H1 (cell line): Measurements from ENCODE around the gene MMP17.

Experiments
- BRCA1 ChIP-seq: IDR thresholded peaks from 2 replicates; pipeline ENCODE4 v1.6.1; 2012; ENCODE audit warnings: low read depth, low read length, improper control_type of control experiment
- CEBPB ChIP-seq: IDR thresholded peaks from 2 replicates; pipeline ENCODE4 v1.6.1; 2012; ENCODE audit warnings: low read depth, low read length
- CHD2 ChIP-seq: IDR thresholded peaks from 2 replicates; pipeline ENCODE4 v1.6.1; 2012; ENCODE audit warnings: low read length, improper control_type of control experiment
- CREB1 ChIP-seq: IDR thresholded peaks from 2 replicates; pipeline ENCODE4 v1.6.1; 2012; ENCODE audit warnings: inconsistent platforms
- CTCF ChIP-seq, 3 experiments: IDR thresholded peaks; 1 replicate in 2 of 3; 2 replicates in 1 of 3; pipeline versions ENCODE4 v1.5.1 to v1.6.1; 2011; ENCODE audit warnings: low read length in 3 of 3, mild to moderate bottlenecking in 3 of 3, inconsistent platforms in 2 of 3, low read depth in 1 of 3, moderate library complexity in 1 of 3; ENCODE audit not compliant: insufficient read depth in 1 of 3; ENCODE audit errors: control extremely low read depth in 1 of 3
- EGR1 ChIP-seq: IDR thresholded peaks from 2 replicates; pipeline ENCODE4 v1.6.1; 2011; ENCODE audit warnings: low read depth, low read length, borderline replicate concordance
- EZH2 ChIP-seq: fragments of 200-600 bp; sonication (generic); IDR thresholded peaks from 2 replicates; pipeline ENCODE4 v1.7.1; 2012; ENCODE audit warnings: low read depth, mild to moderate bottlenecking, moderate library complexity, low read length, inconsistent platforms; ENCODE audit not compliant: severe bottlenecking
- HDAC2 ChIP-seq, 2 experiments: fragments of 300-600 bp in 1 of 2; sonication (generic) in 1 of 2; IDR thresholded peaks; 2 replicates each; pipeline ENCODE4 v1.6.1; 2011 to 2012; ENCODE audit warnings: low read depth in 2 of 2, low read length in 2 of 2, mild to moderate bottlenecking in 2 of 2, moderate library complexity in 2 of 2, borderline replicate concordance in 1 of 2, inconsistent platforms in 1 of 2
- JUN ChIP-seq: IDR thresholded peaks from 2 replicates; pipeline ENCODE4 v1.6.1; 2011; ENCODE audit warnings: low read depth, mild to moderate bottlenecking, improper control_type of control experiment, low read length
- MAX ChIP-seq: IDR thresholded peaks from 2 replicates; pipeline ENCODE4 v1.6.1; 2012; ENCODE audit warnings: inconsistent platforms
- POLR2A ChIP-seq, 2 experiments: IDR thresholded peaks; 1 replicate in 1 of 2; 2 replicates in 1 of 2; pipeline ENCODE4 v1.6.1; 2011; ENCODE audit warnings: low read depth in 2 of 2, low read length in 2 of 2, mild to moderate bottlenecking in 2 of 2; ENCODE audit errors: control extremely low read depth in 1 of 2
- YY1 ChIP-seq: IDR thresholded peaks from 2 replicates; pipeline ENCODE4 v1.6.1; 2011; ENCODE audit warnings: low read depth, mild to moderate bottlenecking, low read length

- TF ChIP-seq CTCF (IDR thresholded peaks at IDR 0.05; ENCODE audit: control extremely low read depth in 1 of 3, insufficient read depth in 1 of 3, low read depth in 1 of 3, low read length in 3 of 3) (no peak), POLR2A (IDR thresholded peaks at IDR 0.05; ENCODE audit: control extremely low read depth in 1 of 2, low read depth in 2 of 2, low read length in 2 of 2) (no peak), CEBPB (no peak), BRCA1 (no peak), HDAC2 (IDR thresholded peaks at IDR 0.05; ENCODE audit: borderline replicate concordance in 1 of 2, low read depth in 2 of 2, low read length in 2 of 2) (no peak), YY1 (no peak), JUN (no peak), EZH2 (no peak), CREB1 (no peak), CHD2 (no peak), EGR1 (no peak), MAX (no peak)
Observed at GRCh38 chr12:131882804-131883520, 54.8 kb downstream of the MMP17 start.
